Neural cell (in vitro differentiated cells): Measurements from ENCODE around the gene SERAC1. TPM values are rescaled to one million over a fixed set of nuclear protein-coding genes. Genes with fewer than 3 reads are reported as not detected.

ENCODE experiments used
- H2AFZ ChIP-seq: fragments of 200-600, 300-800 bp; sonication (generic), shearing (Covaris generic); 2 replicates; pipeline ENCODE4 v1.6.0; 2014; ENCODE audit warnings: low read depth, mild to moderate bottlenecking, antibody characterized with exemption, low read length, moderate library complexity
- H3F3A ChIP-seq: fragments of 200-600 bp; shearing (Covaris generic); 2 replicates; pipeline ENCODE4 v1.6.1; 2016; ENCODE audit warnings: mild to moderate bottlenecking, moderate library complexity, mixed read lengths, antibody characterized with exemption, low read length; ENCODE audit not compliant: insufficient read depth, poor library complexity, severe bottlenecking
- H3K27ac ChIP-seq: fragments of 200-600, 300-800 bp; sonication (generic), shearing (Covaris generic); 2 replicates; pipeline ENCODE4 v1.5.1; 2014; ENCODE audit warnings: mild to moderate bottlenecking, low read length, moderate library complexity
- H3K27me3 ChIP-seq: fragments of 300-800, 200-600 bp; sonication (generic), shearing (Covaris generic); 2 replicates; pipeline ENCODE4 v1.6.0; 2014; ENCODE audit warnings: mild to moderate bottlenecking, low read depth, low read length, moderate library complexity; ENCODE audit not compliant: insufficient read depth
- H3K36me3 ChIP-seq: fragments of 300-800, 200-600 bp; sonication (generic), shearing (Covaris generic); 2 replicates; pipeline ENCODE4 v1.5.1; 2014; ENCODE audit warnings: mild to moderate bottlenecking, antibody characterized with exemption, low read length, moderate library complexity; ENCODE audit not compliant: insufficient read depth
- H3K4me2 ChIP-seq: fragments of 300-800, 200-600 bp; sonication (generic), shearing (Covaris generic); 2 replicates; pipeline ENCODE4 v1.6.0; 2014; ENCODE audit warnings: mild to moderate bottlenecking, low read length
- H3K4me3 ChIP-seq: fragments of 300-800, 200-600 bp; sonication (generic), shearing (Covaris generic); 2 replicates; pipeline ENCODE4 v1.5.1; 2014; ENCODE audit warnings: mild to moderate bottlenecking, low read length, moderate library complexity
- H3K79me2 ChIP-seq: fragments of 200-600 bp; shearing (Covaris generic); replicated peaks from 2 replicates; pipeline ENCODE4 v1.6.0; 2014; ENCODE audit warnings: mild to moderate bottlenecking, low read length, moderate library complexity; ENCODE audit not compliant: insufficient read depth
- H3K9ac ChIP-seq: fragments of 300-800, 200-600 bp; sonication (generic), shearing (Covaris generic); 2 replicates; pipeline ENCODE4 v1.6.1; 2016; ENCODE audit warnings: mild to moderate bottlenecking, low read length, mixed read lengths
- H3K9me2 ChIP-seq: fragments of 200-600 bp; shearing (Covaris generic); 2 replicates; pipeline ENCODE4 v1.6.1; 2016; ENCODE audit warnings: mild to moderate bottlenecking, low read length, mixed read lengths; ENCODE audit not compliant: insufficient read depth
- H3K9me3 ChIP-seq: fragments of 200-600, 300-800 bp; sonication (generic), shearing (Covaris generic); 2 replicates; pipeline ENCODE4 v1.6.1; 2016; ENCODE audit warnings: mild to moderate bottlenecking, mixed run types, low read length, moderate library complexity, mixed read lengths
- H4K20me1 ChIP-seq: fragments of 200-600 bp; shearing (Covaris generic); 2 replicates; pipeline ENCODE4 v1.6.1; 2016; ENCODE audit warnings: mild to moderate bottlenecking, mixed run types; ENCODE audit not compliant: insufficient read depth
- EP300 ChIP-seq: fragments of 450-650 bp; conservative IDR thresholded peaks from 2 replicates; pipeline ENCODE4 v1.6.1; 2014; ENCODE audit warnings: antibody characterized with exemption, mild to moderate bottlenecking, moderate library complexity; ENCODE audit not compliant: poor library complexity, severe bottlenecking
- EZH2 ChIP-seq: fragments of 200-600, 300-800 bp; shearing (Covaris generic), sonication (generic); IDR thresholded peaks from 2 replicates; pipeline ENCODE4 v1.6.1; 2014; ENCODE audit warnings: antibody characterized with exemption, low read length, borderline replicate concordance, mild to moderate bottlenecking; ENCODE audit not compliant: insufficient read depth, poor library complexity, severe bottlenecking
- MXI1 ChIP-seq: fragments of 450-650 bp; conservative IDR thresholded peaks from 2 replicates; pipeline ENCODE4 v1.6.1; 2014; ENCODE audit warnings: antibody characterized with exemption, mild to moderate bottlenecking; ENCODE audit not compliant: poor library complexity, severe bottlenecking
- POLR2AphosphoS5 ChIP-seq: IDR thresholded peaks from 2 replicates; pipeline ENCODE4 v1.6.1; 2012
- RAD21 ChIP-seq: fragments of 450-650 bp; conservative IDR thresholded peaks from 2 replicates; pipeline ENCODE4 v1.6.1; 2014; ENCODE audit warnings: antibody characterized with exemption, mild to moderate bottlenecking, moderate library complexity
- SMC3 ChIP-seq: fragments of 450-650 bp; conservative IDR thresholded peaks from 2 replicates; pipeline ENCODE4 v1.6.1; 2014; ENCODE audit warnings: antibody characterized with exemption, mild to moderate bottlenecking, moderate library complexity; ENCODE audit not compliant: poor library complexity
- TAF1 ChIP-seq: IDR thresholded peaks from 2 replicates; pipeline ENCODE4 v1.6.1; 2012; ENCODE audit warnings: low read depth
- polyA plus RNA-seq: library from polyadenylated mRNA; depleted of rRNA; stranded (reverse); fragments of >200 nt; gene quantifications from 2 replicates; pipeline ENCODE4 v1.2.3, GENCODE V29; 2014
- TF ChIP-seq, protein P1 (sequence below): fragments of 450-650 bp; IDR thresholded peaks from 2 replicates; pipeline ENCODE4 v1.5.1; 2014; ENCODE audit warnings: antibody characterized with exemption, mild to moderate bottlenecking, moderate library complexity; ENCODE audit not compliant: poor library complexity, severe bottlenecking
- TF ChIP-seq, protein P2 (sequence below): IDR thresholded peaks from 2 replicates; pipeline ENCODE4 v1.6.1; 2012; ENCODE audit warnings: borderline replicate concordance

SERAC1 gene
- polyA plus RNA-seq, 1 donor from 2014 or later = 22.2 TPM

DNA sequence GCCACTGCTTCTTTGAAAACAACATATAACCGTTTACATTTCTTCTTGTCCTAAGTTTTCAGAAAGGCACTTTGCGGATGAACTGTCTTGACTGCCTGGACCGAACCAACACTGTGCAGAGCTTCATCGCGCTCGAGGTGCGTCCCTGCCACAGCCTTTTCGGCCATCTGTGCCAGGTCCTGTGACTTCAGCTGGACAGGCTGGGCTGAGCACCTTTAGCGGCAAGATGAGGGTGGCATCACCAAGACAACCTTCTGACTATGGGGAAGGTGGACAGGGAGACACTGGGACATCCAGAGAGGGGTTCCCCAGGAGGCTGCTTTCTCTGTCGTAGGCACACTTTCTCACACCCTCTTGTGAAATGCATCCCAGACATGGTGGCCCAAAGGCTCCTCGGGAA is 104.3 kb downstream of the SERAC1 start:
- H3K27ac ChIP-seq = no peak overlapping the region

DNA sequence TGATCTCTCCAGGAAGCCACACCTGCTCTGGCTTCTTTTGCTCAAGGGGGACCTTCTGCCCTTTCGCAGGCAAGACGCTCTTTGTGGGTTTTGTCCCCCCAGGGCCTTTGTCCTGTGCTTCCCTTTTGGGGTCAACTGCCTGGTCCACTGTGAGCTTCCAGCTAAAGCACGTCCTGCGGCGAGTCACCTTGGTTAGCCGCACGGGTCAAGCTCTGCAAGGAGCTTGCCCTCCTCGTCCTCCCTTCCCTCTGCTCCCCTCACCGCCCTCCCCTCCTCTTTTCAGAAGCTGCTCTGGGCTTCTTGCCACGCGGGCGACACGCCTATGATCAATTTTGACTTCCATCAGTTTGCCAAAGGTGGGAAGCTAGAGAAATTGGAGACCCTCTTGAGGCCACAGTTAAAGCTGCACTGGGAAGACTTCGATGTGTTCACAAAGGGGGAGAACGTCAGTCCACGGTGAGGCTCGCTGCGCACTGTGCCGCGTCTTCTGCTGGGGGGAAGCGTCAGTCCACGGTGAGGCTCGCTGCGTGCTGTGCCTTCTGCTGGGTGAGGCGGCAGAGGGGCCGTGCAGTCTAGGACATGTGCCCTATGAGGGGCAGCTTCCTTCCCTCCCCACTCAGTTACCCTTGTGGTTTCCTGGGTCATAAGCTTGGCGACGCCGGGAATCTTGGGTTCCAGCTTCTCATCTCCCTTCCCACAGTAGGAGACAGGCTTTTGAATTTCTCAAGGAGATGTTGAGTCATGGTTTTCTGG is 106.2 kb downstream of the SERAC1 start:
- Histone ChIP-seq H3K9me3 (no peaks in the 10 kb centered on the region), H3K27me3 (no peaks in the 10 kb centered on the region), H3K9ac (no peak overlapping the region), H3K36me3 (no peaks in the 10 kb centered on the region), H3K79me2 (no peaks in the 10 kb centered on the region), H3K4me3 (no peak overlapping the region), H2AFZ (no peak overlapping the region), H3K9me2 (no peaks in the 10 kb centered on the region), H3K27ac (no peak overlapping the region), H4K20me1 (no peaks in the 10 kb centered on the region), H3F3A (no peaks in the 10 kb centered on the region), H3K4me2 (no peak overlapping the region)
- no peak for TF ChIP-seq EP300

More for the DNA sequence above, 104.3 kb downstream of the SERAC1 start:
- Histone ChIP-seq H2AFZ (no peak overlapping the region), H3F3A (no peaks in the 10 kb centered on the region), H3K9ac (no peak overlapping the region), H3K4me2 (no peak overlapping the region), H3K36me3 (no peaks in the 10 kb centered on the region), H3K27me3 (no peaks in the 10 kb centered on the region), H3K9me2 (no peaks in the 10 kb centered on the region), H3K4me3 (no peak overlapping the region), H3K9me3 (no peaks in the 10 kb centered on the region), H3K79me2 (no peaks in the 10 kb centered on the region), H4K20me1 (no peaks in the 10 kb centered on the region)
- TF ChIP-seq SMC3 = no peak
- TF ChIP-seq RAD21 = no peak
- TF ChIP-seq EZH2 = no peak
- TF ChIP-seq EP300 = no peak
- TF ChIP-seq, protein P1, sequence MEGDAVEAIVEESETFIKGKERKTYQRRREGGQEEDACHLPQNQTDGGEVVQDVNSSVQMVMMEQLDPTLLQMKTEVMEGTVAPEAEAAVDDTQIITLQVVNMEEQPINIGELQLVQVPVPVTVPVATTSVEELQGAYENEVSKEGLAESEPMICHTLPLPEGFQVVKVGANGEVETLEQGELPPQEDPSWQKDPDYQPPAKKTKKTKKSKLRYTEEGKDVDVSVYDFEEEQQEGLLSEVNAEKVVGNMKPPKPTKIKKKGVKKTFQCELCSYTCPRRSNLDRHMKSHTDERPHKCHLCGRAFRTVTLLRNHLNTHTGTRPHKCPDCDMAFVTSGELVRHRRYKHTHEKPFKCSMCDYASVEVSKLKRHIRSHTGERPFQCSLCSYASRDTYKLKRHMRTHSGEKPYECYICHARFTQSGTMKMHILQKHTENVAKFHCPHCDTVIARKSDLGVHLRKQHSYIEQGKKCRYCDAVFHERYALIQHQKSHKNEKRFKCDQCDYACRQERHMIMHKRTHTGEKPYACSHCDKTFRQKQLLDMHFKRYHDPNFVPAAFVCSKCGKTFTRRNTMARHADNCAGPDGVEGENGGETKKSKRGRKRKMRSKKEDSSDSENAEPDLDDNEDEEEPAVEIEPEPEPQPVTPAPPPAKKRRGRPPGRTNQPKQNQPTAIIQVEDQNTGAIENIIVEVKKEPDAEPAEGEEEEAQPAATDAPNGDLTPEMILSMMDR = no peak
- no peak for TF ChIP-seq POLR2AphosphoS5
- TF ChIP-seq MXI1 = no peak
- TF ChIP-seq, protein P2, sequence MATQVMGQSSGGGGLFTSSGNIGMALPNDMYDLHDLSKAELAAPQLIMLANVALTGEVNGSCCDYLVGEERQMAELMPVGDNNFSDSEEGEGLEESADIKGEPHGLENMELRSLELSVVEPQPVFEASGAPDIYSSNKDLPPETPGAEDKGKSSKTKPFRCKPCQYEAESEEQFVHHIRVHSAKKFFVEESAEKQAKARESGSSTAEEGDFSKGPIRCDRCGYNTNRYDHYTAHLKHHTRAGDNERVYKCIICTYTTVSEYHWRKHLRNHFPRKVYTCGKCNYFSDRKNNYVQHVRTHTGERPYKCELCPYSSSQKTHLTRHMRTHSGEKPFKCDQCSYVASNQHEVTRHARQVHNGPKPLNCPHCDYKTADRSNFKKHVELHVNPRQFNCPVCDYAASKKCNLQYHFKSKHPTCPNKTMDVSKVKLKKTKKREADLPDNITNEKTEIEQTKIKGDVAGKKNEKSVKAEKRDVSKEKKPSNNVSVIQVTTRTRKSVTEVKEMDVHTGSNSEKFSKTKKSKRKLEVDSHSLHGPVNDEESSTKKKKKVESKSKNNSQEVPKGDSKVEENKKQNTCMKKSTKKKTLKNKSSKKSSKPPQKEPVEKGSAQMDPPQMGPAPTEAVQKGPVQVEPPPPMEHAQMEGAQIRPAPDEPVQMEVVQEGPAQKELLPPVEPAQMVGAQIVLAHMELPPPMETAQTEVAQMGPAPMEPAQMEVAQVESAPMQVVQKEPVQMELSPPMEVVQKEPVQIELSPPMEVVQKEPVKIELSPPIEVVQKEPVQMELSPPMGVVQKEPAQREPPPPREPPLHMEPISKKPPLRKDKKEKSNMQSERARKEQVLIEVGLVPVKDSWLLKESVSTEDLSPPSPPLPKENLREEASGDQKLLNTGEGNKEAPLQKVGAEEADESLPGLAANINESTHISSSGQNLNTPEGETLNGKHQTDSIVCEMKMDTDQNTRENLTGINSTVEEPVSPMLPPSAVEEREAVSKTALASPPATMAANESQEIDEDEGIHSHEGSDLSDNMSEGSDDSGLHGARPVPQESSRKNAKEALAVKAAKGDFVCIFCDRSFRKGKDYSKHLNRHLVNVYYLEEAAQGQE = no peak
- no peak for TF ChIP-seq TAF1
